BJ (cell line): ENCODE data around the gene ZC2HC1B. TPM values are rescaled to one million over a fixed set of nuclear protein-coding genes. Genes with fewer than 3 reads are reported as not detected.

Experiments
- CTCF ChIA-PET: fragments of 350-600 bp; formaldehyde crosslinking; extraction: SDS; loops from one replicate; lab custom pipeline; 2021; ENCODE audit warnings: antibody characterized with exemption, inconsistent platforms; lab: Yijun Ruan, JAX
- POLR2A ChIA-PET: fragments of 300-600 bp; sonication (Branson Sonifier 250); formaldehyde crosslinking; extraction: SDS; loops from one replicate; lab custom pipeline; 2021; ENCODE audit warnings: antibody characterized with exemption; lab: Charles Lee
- DNase-seq: peaks from one replicate; pipeline ENCODE4 v3.0.0-alpha.2; 2011; ENCODE audit warnings: low read depth
- H3K27me3 ChIP-seq: 2 replicates; pipeline ENCODE4 v1.6.0; 2011; ENCODE audit warnings: low read length; ENCODE audit not compliant: control insufficient read depth, insufficient read depth
- H3K36me3 ChIP-seq: 2 replicates; pipeline ENCODE4 v1.5.1; 2011; ENCODE audit warnings: low read length; ENCODE audit not compliant: control insufficient read depth, insufficient read depth
- H3K4me3 ChIP-seq: 2 replicates; pipeline ENCODE4 v1.5.1; 2011; ENCODE audit warnings: low read depth, mild to moderate bottlenecking, control low read depth, low read length
- polyA plus RNA-seq: library from polyadenylated mRNA; depleted of rRNA; stranded (reverse); fragments of >200 nt; gene quantifications from 2 replicates; pipeline ENCODE4 v1.2.3, GENCODE V29; 2011
- TF ChIP-seq, protein P1 (sequence below): IDR thresholded peaks from 2 replicates; pipeline ENCODE4 v1.5.1; 2011; ENCODE audit warnings: low read depth, mild to moderate bottlenecking, control low read depth, inconsistent platforms, low read length, moderate library complexity; ENCODE audit not compliant: insufficient read depth

The ZC2HC1B gene
- polyA plus RNA-seq, 1 experiment = not detected

DNA sequence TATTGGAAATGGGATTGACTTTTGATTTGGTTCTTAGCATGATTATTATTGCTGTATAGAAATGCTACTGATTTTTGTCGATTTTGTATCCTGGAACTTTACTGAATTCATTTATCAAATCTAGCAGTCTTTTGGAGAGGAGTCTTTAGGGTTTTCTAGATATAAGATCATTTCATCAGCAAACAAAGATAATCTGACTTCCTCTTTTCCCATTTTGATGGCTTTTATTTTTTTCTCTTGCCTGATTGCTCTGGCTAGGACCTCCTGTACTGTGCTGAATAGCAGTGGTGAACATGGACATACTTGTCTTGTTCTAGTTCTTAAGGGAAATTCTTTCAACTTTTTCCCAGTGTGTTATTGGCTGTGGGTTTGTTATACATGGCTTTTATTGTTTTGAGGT lies 64.6 kb downstream of the ZC2HC1B start:
- DNase-seq = no peak
- TF ChIP-seq, protein P1, sequence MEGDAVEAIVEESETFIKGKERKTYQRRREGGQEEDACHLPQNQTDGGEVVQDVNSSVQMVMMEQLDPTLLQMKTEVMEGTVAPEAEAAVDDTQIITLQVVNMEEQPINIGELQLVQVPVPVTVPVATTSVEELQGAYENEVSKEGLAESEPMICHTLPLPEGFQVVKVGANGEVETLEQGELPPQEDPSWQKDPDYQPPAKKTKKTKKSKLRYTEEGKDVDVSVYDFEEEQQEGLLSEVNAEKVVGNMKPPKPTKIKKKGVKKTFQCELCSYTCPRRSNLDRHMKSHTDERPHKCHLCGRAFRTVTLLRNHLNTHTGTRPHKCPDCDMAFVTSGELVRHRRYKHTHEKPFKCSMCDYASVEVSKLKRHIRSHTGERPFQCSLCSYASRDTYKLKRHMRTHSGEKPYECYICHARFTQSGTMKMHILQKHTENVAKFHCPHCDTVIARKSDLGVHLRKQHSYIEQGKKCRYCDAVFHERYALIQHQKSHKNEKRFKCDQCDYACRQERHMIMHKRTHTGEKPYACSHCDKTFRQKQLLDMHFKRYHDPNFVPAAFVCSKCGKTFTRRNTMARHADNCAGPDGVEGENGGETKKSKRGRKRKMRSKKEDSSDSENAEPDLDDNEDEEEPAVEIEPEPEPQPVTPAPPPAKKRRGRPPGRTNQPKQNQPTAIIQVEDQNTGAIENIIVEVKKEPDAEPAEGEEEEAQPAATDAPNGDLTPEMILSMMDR = no peak
- no peaks in the 10 kb centered on the region for H3K36me3 ChIP-seq
- CTCF ChIA-PET = no interaction called here
- peaks cover 2% of the 10 kb centered on the region; the same call in 1 of the 2 replicates for H3K27me3 ChIP-seq
- POLR2A ChIA-PET = no interaction called here
- no peak overlapping the region for H3K4me3 ChIP-seq

DNA sequence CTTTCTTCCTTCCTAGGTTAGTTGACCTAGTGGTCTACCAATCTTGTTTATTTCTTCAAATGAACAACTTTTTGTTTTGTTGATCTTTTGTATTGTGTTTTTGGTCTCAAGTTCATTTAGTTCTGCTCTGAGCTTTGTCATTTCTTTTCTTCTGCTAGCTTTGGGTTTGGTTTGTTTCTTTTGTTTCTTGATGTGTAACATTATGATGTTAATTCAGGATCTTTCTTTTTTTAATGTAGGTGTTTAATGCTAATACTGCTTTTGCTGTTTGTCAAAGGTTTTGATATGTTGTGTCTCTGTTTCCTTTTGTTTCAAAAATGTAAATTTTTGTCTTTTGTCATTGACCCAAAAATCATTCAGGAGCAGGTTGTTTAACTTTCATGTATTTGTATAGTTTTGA lies 65.7 kb downstream of the ZC2HC1B start:
- TF ChIP-seq, protein P1 = no peak
- peaks cover 4% of the 10 kb centered on the region; the same call in 1 of the 2 replicates for H3K27me3 ChIP-seq
- no peaks in the 10 kb centered on the region for H3K36me3 ChIP-seq
- H3K4me3 ChIP-seq = no peak overlapping the region
- POLR2A ChIA-PET = no interaction called here
- CTCF ChIA-PET = interaction anchor here (2.5 kb wide), 1 partner anchor 10 kb away, joined by 13 read pairs; no protein-coding TSS in a partner anchor
- DNase-seq = no peak

DNA sequence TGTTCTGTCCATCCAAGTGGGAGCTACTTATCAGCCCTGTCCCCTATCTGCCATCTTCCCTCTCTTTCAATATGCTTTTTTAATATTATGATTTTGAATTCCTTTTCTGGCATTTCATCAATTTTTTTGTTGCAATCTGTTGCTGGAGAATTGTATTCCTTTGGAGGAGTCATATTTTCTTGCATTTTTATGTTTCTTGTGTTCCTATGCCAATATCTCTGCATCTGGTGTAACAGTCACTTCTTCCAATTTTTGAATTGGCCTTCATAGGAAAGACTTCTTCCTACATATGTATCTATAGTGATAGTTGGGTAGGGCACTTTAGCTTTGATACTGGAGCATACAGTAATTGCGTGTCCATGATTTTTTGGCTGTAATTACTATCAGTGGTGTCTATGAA lies 70.1 kb downstream of the ZC2HC1B start:
- TF ChIP-seq, protein P1 = no peak
- CTCF ChIA-PET = interaction anchor here (1.8 to 7.1 kb wide), 2 partner anchors 10 to 28 kb away, joined by 4 to 33 read pairs; no protein-coding TSS in a partner anchor
- DNase-seq = no peak
- POLR2A ChIA-PET = no interaction called here
- Histone ChIP-seq H3K27me3 (peaks cover 4% of the 10 kb centered on the region), H3K36me3 (no peaks in the 10 kb centered on the region), H3K4me3 (no peak overlapping the region)

- CTCF ChIA-PET = interaction anchor here (1.6 to 7.1 kb wide), 2 partner anchors 9 to 39 kb away, joined by 3 to 33 read pairs; no protein-coding TSS in a partner anchor
- Histone ChIP-seq H3K4me3 (no peak overlapping the region), H3K27me3 (peaks cover 4% of the 10 kb centered on the region), H3K36me3 (no peaks in the 10 kb centered on the region)
- TF ChIP-seq, protein P1 = no peak
- no peak for DNase-seq
- POLR2A ChIA-PET = no interaction called here
Measured at GRCh38 chr6:143934867-143935266, 70.6 kb downstream of the ZC2HC1B start.

DNA sequence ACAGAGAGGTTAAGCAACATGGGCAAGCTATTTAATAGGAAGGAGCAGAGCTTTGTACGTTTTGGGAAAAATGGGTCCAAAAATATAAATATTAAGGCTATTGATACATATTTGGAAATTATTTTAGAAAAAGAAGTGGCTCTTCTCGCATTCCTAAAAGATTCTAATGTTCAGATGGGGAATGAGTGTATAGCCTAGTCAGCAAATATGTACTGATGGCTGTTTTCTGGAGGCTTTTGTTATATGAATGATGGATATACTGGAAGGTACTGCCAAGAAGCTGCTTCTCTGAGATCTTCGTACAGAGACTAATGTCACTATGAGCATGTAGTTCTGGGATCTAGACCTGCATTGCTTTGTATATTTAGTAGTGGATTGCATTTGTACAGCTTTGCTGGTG lies 72.1 kb downstream of the ZC2HC1B start:
- TF ChIP-seq, protein P1 = no peak
- no peak for DNase-seq
- Histone ChIP-seq H3K36me3 (no peaks in the 10 kb centered on the region), H3K4me3 (no peak overlapping the region), H3K27me3 (peaks cover 4% of the 10 kb centered on the region)
- ChIA-PET POLR2A (no interaction called here), CTCF (interaction anchor here (1.2 to 7.1 kb wide), 3 partner anchors 8 to 77 kb away, joined by 3 to 33 read pairs (median 3); no protein-coding TSS in a partner anchor)
